ENCODE results near the gene GOLGA8A.
"Not testable (repeated sequence)": the region's sequence is repeated elsewhere in the genome, so short reads cannot be mapped to it uniquely, and the experiment has no call there.

Gene GOLGA8A, protein sequence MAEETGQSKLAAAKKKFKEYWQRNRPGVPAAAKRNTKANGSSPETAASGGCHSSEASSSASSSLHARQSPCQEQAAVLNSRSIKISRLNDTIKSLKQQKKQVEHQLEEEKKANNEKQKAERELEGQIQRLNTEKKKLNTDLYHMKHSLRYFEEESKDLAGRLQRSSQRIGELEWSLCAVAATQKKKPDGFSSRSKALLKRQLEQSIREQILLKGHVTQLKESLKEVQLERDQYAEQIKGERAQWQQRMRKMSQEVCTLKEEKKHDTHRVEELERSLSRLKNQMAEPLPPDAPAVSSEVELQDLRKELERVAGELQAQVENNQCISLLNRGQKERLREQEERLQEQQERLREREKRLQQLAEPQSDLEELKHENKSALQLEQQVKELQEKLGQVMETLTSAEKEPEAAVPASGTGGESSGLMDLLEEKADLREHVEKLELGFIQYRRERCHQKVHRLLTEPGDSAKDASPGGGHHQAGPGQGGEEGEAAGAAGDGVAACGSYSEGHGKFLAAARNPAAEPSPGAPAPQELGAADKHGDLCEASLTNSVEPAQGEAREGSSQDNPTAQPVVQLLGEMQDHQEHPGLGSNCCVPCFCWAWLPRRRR

DNA sequence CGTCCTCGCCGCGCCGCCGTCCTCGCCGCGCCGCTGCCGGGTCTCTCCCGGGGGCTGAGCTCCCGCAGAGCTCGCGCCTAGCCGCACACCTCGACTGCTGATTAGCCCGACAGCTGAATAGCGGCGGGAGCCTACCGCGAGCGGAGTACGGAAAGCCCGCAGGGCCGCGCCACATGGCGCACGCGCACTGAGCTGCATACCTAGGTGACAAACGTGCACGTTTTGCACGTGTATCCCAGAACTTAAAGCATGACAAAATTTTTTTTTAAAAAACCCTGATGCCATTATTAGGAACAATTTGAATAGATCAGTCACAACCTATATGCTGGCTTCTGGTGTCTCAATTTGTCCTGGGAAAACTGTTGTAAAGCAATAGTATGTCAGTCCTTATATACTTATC is at the start of gene GOLGA8A:
TSS of gene GOLGA8A (minus strand) at position 122 of the 400 bp plus-strand sequence. CDS start 48,117 bp downstream, outside the sequence.
- peak; percentile 70 to 79 for DNase-seq (ENCODE audit: low read depth in 2 of 2)

DNA sequence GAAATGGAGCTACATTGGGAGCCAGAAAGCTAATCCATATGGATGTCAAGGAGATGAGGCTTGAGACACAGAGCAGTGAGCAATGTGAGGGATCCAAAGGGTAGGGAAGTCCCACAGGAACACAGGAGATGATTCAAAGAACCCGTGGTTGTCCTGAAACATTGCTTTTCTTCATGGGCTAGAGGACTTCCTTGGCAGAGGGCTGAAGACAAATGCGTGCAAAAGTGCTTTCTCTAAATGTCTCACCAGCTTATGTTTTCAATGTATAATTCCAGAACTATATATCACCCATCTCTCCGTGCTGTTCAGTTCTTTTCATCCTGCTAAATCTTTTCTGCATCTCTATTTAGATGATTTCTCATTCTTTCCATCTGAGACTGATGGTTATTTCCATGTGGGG is 46.0 kb upstream of the GOLGA8A start:
- no peak for DNase-seq (ENCODE audit: low read depth in 2 of 2)

DNA sequence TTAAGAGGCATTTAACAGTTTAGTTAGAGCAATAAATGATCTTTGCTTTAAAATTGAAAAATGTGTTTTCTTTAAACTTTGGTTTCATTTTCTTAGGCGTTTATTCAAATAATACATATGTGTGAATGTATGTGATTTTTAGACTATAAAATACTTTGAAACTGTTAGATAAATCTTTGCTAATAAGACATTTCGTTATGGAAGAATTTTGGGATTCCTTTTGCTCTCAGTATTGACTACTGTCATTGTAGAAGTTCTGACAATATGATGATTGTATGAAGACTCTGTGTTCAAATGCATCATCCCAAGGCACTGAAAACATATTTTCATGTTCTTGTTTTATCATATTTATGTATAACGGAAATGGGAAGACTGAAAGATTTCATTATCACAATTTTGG is 43.8 kb upstream of the GOLGA8A start:
- DNase-seq (ENCODE audit: low read depth in 2 of 2): no peak

DNA sequence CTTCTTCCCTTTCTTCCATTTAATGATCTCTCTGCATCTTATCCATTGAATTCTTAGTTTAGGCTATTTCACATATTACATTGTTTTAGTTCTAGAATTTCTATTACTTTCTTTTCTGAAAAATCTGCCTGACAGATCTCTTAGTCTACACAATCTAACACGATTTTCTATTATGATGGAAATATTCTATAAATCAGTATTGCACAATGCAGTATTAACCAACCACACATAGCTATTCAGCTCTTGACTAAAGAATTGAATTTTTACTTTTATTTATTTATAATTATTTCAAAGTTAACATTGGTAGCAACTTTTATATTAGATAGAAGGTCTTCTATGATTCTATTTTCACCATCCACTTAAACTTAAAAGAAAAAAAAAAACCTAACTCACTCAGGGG is 36.2 kb upstream of the GOLGA8A start:
- DNase-seq (ENCODE audit: low read depth in 2 of 2): no peak

DNA sequence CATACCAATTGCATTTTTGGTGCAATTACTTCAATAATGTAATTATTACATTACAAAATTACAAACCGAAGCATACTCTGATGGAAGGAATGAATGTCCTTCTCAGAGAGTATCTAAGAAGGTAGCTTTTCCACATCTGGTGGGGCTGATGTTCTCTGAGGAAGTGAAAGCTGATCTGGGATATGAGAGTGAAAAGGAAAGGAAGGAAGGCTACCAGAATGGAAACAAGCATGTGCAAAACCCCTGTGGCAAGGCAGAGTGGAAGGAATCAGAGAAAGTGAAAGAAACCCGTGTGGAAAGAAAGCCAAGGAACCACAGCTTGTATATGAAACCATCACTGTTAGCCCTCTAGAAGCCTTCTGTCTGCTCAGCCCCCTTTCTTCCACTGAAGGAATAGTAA is 35.3 kb upstream of the GOLGA8A start:
- DNase-seq (ENCODE audit: low read depth in 2 of 2): no peak

DNA sequence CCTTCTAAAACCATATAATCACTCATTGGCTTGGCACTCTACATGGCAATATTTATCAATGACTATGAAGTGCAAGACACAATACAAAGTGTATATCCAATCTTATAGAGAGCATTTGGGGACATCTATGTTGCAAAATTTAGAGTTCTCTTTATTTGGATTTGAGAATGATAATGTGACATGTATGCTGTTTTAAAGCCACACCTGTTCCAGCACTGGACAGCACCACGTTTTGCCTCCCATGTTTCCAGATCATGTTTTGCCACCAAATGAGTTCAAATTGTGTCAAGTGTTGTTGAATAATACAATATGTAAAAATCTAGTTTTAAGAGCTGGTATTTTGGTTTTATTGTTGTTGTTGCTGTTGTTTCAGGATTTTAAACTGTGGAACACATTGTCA is 33.3 kb upstream of the GOLGA8A start:
- DNase-seq (ENCODE audit: low read depth in 2 of 2): no peak

DNA sequence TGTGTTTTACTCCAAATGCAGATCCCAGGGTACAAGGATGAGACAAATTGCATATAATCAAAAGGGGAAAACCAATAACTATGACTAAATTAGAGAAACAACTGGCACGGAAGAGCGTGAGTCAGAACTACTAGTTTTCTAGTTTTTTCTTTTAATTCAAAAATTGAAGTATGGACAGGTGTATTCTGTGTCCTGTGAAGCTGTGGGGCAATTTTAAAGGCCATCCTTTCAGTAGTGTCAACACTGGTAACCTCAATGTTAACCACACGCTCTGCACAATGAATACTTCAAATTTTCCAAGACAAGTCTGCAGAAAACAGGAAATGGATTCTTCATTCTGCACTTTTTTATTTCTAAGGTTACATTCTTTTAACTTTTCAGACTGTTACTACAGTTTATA is 32.5 kb upstream of the GOLGA8A start:
- DNase-seq (ENCODE audit: low read depth in 2 of 2): no peak

DNA sequence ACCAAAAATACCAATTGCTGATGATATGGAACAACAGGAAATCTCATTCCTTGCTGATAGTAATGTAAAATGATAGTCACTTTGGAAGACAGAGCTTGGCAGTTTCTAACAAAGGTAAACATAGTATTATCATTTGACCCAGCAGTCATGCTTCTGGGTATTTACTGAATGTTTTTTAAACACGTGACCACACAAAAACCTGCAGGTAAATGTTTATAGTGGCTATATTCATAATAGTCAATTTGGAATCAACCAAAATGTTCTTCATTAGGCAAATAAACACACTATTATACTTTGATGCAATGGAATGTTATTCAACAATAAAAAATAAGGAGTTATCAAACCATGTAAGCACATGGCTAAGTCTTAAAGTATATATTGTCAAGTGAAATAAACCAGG is 24.1 kb upstream of the GOLGA8A start:
- no peak for DNase-seq (ENCODE audit: low read depth in 2 of 2)

DNA sequence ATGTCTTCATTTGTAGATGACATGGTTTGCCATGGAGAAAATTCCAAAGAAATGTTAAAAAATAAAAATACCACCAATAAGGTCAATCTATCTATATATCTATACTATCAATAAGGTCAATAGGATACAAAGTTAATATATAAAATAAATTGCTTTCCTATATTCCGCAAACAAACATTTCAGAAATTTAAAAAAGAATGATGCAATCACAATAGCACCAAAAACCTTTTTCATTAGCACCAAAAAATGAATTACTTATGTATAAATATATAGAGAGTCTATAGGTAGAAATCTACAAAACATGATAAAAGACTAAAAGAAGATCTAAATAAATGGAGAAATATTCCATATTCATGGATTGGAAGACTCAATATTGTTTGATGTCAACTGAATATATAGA is 22.8 kb upstream of the GOLGA8A start:
- DNase-seq (ENCODE audit: low read depth in 2 of 2): no peak

DNA sequence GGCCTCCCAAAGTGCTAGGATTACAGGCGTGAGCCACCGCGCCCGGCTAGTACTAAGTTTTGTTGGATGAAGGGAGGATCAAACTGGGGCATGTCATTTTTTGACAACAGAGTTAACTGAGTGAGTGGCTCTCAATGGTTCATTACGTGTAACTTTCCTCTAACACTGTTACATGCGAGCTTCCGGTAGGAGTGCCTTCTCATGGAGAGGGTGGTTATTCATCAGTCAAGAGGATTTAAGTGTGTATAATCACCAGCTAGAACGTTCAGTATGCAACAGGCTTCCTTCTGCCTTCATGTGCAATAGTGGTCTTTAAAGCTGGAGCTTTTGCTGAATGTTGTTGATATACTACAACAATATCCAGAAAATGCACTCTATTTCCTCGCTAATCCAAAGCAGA is 19.1 kb upstream of the GOLGA8A start:
- no peak for DNase-seq (ENCODE audit: low read depth in 2 of 2)

DNA sequence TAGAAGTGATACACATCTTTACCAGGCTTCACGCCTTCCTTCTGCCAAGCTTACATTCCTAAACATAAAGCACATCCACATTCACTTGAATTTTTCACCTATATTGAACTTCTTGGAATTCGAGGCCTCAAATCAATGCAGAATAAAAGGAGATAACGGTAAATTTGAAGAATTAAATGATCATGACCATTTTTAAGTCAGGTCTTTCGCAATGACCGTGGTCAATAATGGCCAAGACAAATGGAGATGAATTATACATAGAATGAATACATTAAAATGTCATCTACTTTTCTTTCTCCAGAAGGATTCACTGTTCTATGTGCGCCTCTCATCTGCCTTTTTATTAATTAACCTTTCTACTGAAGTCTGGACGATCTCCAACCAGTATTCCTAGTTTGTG is 5.3 kb upstream of the GOLGA8A start:
- no peak for DNase-seq (ENCODE audit: low read depth in 2 of 2)

DNA sequence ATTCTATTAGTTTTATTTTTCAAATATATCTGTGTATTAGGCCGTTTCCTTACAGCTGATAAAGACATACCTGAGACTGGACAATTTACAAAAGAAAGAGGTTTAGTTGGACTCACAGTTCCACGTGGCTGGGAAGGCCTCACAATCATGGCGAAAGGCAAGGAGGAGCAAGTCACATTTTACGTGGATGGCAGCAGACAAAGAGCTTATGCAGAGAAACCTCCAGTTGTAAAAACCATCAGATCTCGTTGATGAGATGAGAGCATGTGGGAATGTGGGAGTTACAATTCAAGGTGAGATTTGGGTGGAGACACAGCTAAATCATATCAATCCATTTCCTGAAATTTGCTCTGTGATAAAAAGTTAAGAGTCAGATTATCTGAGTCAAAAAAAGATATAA is 2.3 kb upstream of the GOLGA8A start:
- DNase-seq (ENCODE audit: low read depth in 2 of 2): no peak

DNA sequence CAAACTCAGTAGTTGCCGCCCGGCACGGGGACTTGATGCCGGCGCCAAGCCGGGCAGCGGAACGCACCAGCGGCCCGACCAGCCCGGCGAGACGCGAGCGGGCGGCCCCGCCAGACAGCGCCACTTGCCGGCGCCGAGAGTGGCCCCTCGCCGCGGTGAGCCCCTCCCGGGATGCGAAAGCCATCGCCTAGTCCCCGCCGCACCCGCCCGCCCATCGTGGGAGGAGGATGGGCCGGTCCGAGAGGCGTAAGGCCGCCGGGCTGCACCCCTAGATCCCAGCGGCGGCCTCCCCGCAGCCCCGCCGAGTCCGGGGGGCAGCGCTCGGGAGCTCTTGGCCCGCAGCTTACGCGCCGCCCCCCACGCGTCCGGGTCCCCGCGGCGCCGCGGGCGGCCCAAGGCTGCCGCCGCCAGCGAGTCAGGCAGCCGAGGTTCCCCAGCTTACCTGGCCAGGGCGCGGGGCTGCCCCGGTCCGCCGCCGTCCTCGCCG is 609 bp downstream of the GOLGA8A start:
- DNase-seq (ENCODE audit: low read depth in 2 of 2): no peak

DNA sequence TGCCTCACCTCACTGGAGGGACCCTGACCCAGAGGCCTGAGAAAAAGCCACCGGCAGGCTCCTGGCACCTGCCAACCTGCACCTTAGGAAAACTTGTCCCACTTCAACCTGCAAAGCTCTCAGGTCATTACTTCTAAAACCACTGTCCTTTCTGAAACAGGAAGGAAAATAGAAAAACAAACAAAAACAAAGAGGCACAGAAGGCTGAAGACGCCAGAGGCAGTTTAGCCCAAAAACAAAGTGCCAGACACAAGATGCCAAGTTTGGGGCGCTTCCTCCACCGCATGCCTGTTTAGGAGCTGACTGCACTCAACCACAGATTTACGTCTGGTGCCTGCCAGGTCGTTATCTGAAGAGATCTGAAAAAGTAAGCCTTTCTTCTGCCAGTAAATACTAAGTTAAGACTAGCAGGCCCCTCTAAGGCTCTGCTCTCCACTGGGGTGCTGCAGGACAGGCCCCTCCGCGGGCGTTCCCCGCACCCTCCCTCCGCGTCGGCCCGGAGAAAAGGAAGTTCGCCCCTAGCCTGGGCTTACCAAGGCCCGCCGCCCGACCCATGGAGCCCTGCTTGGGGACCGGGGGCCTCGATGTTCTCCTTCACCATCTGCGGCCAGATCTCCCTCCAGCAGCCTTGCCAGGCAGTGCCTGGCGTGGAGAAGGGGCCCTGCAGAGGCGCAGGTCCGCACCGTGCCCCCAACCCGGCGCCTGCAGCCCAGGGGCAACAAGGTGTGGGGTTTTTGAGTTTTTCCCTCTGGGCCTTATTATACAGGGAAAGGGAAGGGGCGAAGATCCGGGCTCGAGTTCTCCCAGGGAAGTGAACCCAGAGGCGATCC is 1.3 kb downstream of the GOLGA8A start:
- DNase-seq (ENCODE audit: low read depth in 2 of 2): no peak

DNA sequence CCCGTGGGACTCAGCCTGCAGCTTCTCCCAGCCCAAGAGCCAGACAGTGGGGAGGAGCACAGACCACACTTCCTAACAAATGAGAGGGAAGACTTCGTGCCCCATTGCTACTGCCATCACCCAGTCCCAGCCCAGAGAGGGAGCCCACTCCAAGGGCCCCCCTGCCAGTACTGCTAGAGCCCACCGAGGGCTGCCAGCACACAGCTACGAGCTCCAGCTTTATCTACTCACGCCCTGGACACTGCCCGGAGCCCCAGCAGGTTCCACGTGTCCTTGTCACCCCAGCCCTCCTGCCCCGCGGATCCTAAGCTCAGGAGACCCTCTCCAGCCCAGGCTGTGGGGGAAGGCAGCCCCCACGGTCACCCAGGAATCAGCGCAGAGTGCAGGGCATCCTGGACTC is 1.9 kb downstream of the GOLGA8A start:
- DNase-seq (ENCODE audit: low read depth in 2 of 2): no peak

DNA sequence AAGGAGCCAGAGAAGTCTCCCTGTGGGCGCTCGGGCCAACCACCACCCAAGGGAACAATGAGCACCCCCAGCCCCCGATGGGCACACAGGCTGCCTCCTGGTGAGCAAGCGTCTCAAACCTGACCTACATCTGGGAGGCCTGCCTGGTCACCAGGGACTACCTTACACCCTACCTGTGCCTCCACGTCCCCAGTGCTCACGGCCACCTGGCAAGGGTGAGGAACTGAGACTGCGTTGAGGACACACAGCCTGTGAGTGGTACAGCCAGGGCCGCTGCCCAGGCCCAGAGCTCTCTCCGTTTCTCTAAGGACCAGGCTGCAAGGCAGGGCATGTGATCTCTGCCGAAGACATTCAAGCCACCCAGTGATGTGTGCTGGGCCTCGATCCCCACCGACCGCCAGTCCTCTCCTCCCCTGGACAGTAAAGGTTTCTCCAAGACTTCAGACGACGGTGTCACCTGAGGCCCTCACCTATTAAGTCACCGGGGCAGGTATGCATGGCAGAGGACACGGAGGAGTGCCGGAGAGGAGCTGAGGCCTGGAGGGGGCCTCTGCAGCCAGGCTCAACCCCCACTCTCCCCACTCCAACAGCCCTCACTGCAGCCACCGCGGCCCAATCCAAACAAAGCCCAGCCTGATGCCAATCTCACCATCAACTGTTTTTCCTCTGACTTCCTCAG is 2.8 kb downstream of the GOLGA8A start:
- DNase-seq (ENCODE audit: low read depth in 2 of 2): no peak

DNA sequence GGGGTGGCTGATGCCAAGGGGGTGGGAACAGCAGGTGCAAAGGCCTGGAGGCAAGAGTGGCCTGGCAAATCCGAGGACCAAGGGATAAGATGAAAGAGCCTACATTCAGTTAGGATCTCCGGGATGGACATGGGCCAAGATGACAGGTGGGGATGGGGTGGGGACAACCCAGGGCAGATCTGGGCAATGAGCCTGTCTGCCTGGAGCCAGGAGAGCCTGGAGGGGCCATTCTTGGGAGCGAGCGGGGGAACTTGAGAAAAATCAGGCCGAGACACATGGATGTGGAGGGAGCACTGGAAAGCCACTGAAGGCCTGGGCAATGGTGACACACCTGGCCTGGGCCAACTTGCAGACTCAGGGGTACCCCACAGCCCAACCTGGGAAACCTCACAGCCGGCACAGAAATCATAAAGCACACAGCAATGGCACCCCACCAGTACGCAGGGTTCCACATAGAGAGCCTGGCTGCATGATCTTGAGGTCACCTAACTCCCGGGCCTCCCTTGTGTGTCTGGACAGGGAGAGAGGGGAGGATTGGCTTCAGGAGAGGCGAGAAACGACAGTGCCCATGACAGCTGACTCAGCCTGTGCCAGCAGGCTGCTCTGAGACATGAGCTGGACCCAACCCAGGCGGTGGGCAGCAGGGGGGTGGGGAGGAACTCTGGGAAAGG is 3.5 kb downstream of the GOLGA8A start:
- DNase-seq (ENCODE audit: low read depth in 2 of 2): not testable (repeated sequence)

DNA sequence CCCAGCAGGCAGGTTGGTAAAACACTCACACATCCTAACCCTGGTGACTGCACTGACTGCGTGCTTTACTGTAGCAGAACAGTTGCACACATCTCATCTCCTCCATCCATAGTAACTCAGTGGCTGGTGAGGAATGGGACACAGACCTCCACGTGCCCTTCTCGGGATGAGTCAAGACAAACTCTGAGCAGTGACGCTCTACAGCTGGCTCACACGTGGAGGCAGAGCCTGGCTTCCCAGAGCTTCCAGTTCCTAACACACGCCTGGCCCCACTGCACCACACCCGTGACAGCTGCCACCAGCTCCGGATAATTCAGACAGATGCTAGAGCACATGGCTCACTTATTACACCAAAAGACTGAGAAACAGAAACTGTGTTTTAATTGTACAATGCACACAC is 7.0 kb downstream of the GOLGA8A start:
- not testable (repeated sequence) for DNase-seq (ENCODE audit: low read depth in 2 of 2)

DNA sequence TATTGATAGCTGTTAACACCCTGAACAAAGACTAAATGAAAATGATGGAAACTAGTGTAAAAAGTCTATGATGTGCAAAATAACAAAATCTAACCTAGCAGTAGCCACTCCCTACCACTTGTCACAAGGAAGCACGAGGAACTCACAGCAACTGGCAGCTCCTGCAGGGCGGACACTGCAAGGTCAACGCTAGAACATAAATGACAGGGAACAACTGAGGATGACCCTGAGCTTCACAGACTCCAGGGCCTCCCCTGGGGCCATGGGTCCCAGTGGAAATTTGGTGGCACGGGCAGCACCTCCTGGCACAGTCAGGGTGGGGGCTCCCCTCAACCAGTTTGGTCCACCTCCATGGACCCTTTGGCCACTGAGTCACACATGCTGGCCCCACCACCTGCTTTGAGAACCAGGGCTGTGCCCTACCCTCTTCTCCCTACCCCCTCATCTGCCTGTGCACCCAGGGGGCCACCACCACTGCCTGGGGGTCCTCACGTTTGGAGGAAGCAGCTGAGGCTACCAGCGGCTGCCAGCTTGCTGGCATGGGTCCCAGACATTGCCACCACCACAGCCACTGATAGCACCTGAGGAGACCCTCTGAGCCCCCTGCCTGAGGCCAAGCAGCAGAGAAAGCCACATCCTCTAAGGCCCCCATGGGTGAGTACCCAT is 14.1 kb downstream of the GOLGA8A start:
- not testable (repeated sequence) for DNase-seq (ENCODE audit: low read depth in 2 of 2)

DNA sequence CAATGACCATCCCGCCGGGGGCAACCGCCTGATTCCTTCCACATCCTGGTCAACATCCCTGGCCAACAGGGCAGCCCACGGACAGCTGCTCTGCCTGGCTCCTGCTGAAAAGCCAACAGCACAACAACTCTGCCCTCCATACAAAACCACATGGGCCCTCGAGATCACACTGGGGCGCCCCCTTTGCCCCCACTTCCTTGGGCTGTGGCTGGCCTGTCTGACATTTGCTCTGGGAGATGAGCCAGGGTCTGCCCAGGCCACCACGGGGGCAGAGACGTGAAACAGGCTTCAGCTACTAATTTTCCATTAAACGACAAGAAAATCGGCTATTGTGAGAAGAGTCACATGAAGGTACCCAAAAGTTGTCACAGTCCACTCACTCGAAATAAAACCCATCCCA is 16.7 kb downstream of the GOLGA8A start:
- DNase-seq (ENCODE audit: low read depth in 2 of 2): not testable (repeated sequence)

DNA sequence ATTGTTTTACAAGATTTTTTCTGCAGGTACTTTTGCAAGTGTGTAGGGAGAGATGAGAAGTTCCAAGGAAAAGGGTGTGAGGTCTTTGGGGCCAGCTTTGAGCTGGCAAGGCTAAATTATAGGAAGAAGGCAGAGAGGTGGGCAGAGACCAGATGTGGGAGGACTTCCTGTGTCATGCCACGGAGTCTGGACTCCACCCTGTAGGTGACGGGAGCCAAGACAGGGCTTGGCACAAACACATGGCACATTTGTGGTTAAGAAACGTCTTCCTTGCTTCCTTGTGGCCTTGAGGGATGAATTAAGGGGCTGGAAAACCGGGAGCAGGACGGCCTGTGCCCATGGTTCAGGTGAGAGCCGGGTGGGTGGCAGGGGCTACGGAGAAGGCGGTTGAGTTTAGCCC is 19.2 kb downstream of the GOLGA8A start:
- DNase-seq (ENCODE audit: low read depth in 2 of 2): not testable (repeated sequence)

Data from activated CD8-positive, alpha-beta memory T cell treated with anti-CD3 and anti-CD28 coated beads for 4 hours (primary cell).